H9 (cell line): ENCODE data around the gene MRPL36. TPM values are rescaled to one million over a fixed set of nuclear protein-coding genes. Genes with fewer than 3 reads are reported as not detected.

Experiments used
- DNase-seq: peaks from one replicate; pipeline ENCODE4 v3.0.0-alpha.2; 2017
- H2AFZ ChIP-seq: one replicate; pipeline ENCODE4 v1.6.1; 2013; ENCODE audit warnings: mild to moderate bottlenecking, low read length, control low read depth, moderate library complexity
- H2AK5ac ChIP-seq: 2 replicates; pipeline ENCODE4 v1.6.1; 2013; ENCODE audit warnings: low read length, control low read depth, mixed read lengths; ENCODE audit not compliant: insufficient read length
- H2BK120ac ChIP-seq: one replicate; pipeline ENCODE4 v1.6.1; 2013; ENCODE audit warnings: low read depth, mild to moderate bottlenecking, low read length, control low read depth, inconsistent platforms; ENCODE audit not compliant: poor library complexity, severe bottlenecking
- H2BK12ac ChIP-seq: 2 replicates; pipeline ENCODE4 v1.6.1; 2013; ENCODE audit warnings: low read length, control low read depth, mixed read lengths, low read depth; ENCODE audit not compliant: insufficient read length
- H2BK15ac ChIP-seq: 2 replicates; pipeline ENCODE4 v1.6.1; 2013; ENCODE audit warnings: low read depth, low read length, control low read depth
- H2BK20ac ChIP-seq: one replicate; pipeline ENCODE4 v1.6.1; 2013; ENCODE audit warnings: low read depth, mild to moderate bottlenecking, low read length, control low read depth, inconsistent platforms; ENCODE audit not compliant: poor library complexity, severe bottlenecking
- H2BK5ac ChIP-seq: 2 replicates; pipeline ENCODE4 v1.6.1; 2013; ENCODE audit warnings: low read length, control low read depth, mixed read lengths; ENCODE audit not compliant: insufficient read length
- H3K14ac ChIP-seq: 2 replicates; pipeline ENCODE4 v1.6.1; 2013; ENCODE audit warnings: low read length, control low read depth; ENCODE audit not compliant: insufficient read depth
- H3K18ac ChIP-seq: 2 replicates; pipeline ENCODE4 v1.6.1; 2013; ENCODE audit warnings: low read depth, mild to moderate bottlenecking, mixed read lengths, low read length, control low read depth; ENCODE audit not compliant: insufficient read length
- H3K23ac ChIP-seq: 2 replicates; pipeline ENCODE4 v1.6.1; 2013; ENCODE audit warnings: low read length, control low read depth, mixed read lengths, low read depth; ENCODE audit not compliant: insufficient read length
- H3K23me2 ChIP-seq: 2 replicates; pipeline ENCODE4 v1.6.1; 2013; ENCODE audit warnings: low read depth, mild to moderate bottlenecking, mixed read lengths, low read length, control low read depth; ENCODE audit not compliant: insufficient read length, poor library complexity, severe bottlenecking
- H3K27ac ChIP-seq: 2 replicates; pipeline ENCODE4 v1.5.1; 2013; ENCODE audit warnings: low read length, control low read depth, mixed read lengths, low read depth; ENCODE audit not compliant: insufficient read length
- H3K27me3 ChIP-seq: 2 replicates; pipeline ENCODE4 v1.6.1; 2013; ENCODE audit warnings: low read length, control low read depth, inconsistent platforms; ENCODE audit not compliant: insufficient read depth
- H3K4ac ChIP-seq: 2 replicates; pipeline ENCODE4 v1.6.1; 2013; ENCODE audit warnings: low read depth, mild to moderate bottlenecking, control low read depth, inconsistent platforms, low read length, moderate library complexity
- H3K4me1 ChIP-seq: 2 replicates; pipeline ENCODE4 v1.6.1; 2013; ENCODE audit warnings: low read length, control low read depth, inconsistent platforms; ENCODE audit not compliant: insufficient read depth
- H3K4me2 ChIP-seq: 2 replicates; pipeline ENCODE4 v1.6.1; 2013; ENCODE audit warnings: low read length, control low read depth, mixed read lengths; ENCODE audit not compliant: insufficient read length, insufficient read depth
- H3K56ac ChIP-seq: 2 replicates; pipeline ENCODE4 v1.6.1; 2013; ENCODE audit warnings: low read depth, mild to moderate bottlenecking, mixed read lengths, low read length, control low read depth; ENCODE audit not compliant: insufficient read length
- H3K79me1 ChIP-seq: 2 replicates; pipeline ENCODE4 v1.6.1; 2013; ENCODE audit warnings: low read depth, mild to moderate bottlenecking, moderate library complexity, low read length, control low read depth, inconsistent platforms; ENCODE audit not compliant: insufficient read depth, poor library complexity, severe bottlenecking
- H3K79me2 ChIP-seq: 2 replicates; pipeline ENCODE4 v1.6.1; 2013; ENCODE audit warnings: low read length, control low read depth, inconsistent platforms; ENCODE audit not compliant: insufficient read depth
- H3K9ac ChIP-seq: 2 replicates; pipeline ENCODE4 v1.6.1; 2013; ENCODE audit warnings: low read length, control low read depth, mixed read lengths; ENCODE audit not compliant: insufficient read length; ENCODE audit errors: extremely low read depth
- H3K9me3 ChIP-seq: one replicate; pipeline ENCODE4 v1.6.1; 2013; ENCODE audit warnings: low read depth, low read length, inconsistent platforms; ENCODE audit not compliant: control insufficient read depth
- H3T11ph ChIP-seq: one replicate; pipeline ENCODE4 v1.6.1; 2013; ENCODE audit warnings: mild to moderate bottlenecking, low read length, control low read depth, inconsistent platforms
- H4K20me1 ChIP-seq: one replicate; pipeline ENCODE4 v1.6.1; 2013; ENCODE audit not compliant: control insufficient read depth, insufficient read length, insufficient read depth
- H4K5ac ChIP-seq: 2 replicates; pipeline ENCODE4 v1.6.1; 2013; ENCODE audit warnings: low read depth, mild to moderate bottlenecking, mixed read lengths, low read length, control low read depth; ENCODE audit not compliant: insufficient read length
- H4K8ac ChIP-seq: replicated peaks from 2 replicates; pipeline ENCODE4 v1.6.1; 2013; ENCODE audit warnings: low read length, control low read depth, mixed read lengths, low read depth; ENCODE audit not compliant: insufficient read length
- H4K91ac ChIP-seq: 2 replicates; pipeline ENCODE4 v1.6.1; 2013; ENCODE audit warnings: low read depth, mild to moderate bottlenecking, moderate library complexity, mixed read lengths, low read length, control low read depth; ENCODE audit not compliant: insufficient read length
- H3K27ac Mint-ChIP-seq, 3 experiments: 2 replicates in 2 of 3; 3 replicates in 1 of 3; pipeline ENCODE4 v1.8.0; 2020 to 2021; ENCODE audit warnings: mixed read lengths in 3 of 3, mild to moderate bottlenecking in 1 of 3, moderate library complexity in 1 of 3
- H3K27me3 Mint-ChIP-seq: 2 replicates; pipeline ENCODE4 v1.8.0; 2021; ENCODE audit warnings: low read depth, mild to moderate bottlenecking, moderate library complexity, mixed read lengths
- H3K36me3 Mint-ChIP-seq, 3 experiments: 2 replicates in 2 of 3; 3 replicates in 1 of 3; pipeline ENCODE4 v1.8.0; 2020 to 2021; ENCODE audit warnings: low read depth in 3 of 3, mixed read lengths in 3 of 3; ENCODE audit not compliant: insufficient read depth in 1 of 3
- H3K4me1 Mint-ChIP-seq, 2 experiments: 2 replicates each; pipeline ENCODE4 v1.8.0; 2020; ENCODE audit warnings: mixed read lengths in 2 of 2
- H3K4me3 Mint-ChIP-seq, 2 experiments: 2 replicates in 1 of 2; 3 replicates in 1 of 2; pipeline ENCODE4 v1.8.0; 2020 to 2021; ENCODE audit warnings: mild to moderate bottlenecking in 2 of 2, mixed read lengths in 2 of 2, moderate library complexity in 1 of 2
- H3K9me3 Mint-ChIP-seq, 2 experiments: 2 replicates in 1 of 2; 3 replicates in 1 of 2; pipeline ENCODE4 v1.8.0; 2020; ENCODE audit warnings: mild to moderate bottlenecking in 2 of 2, mixed read lengths in 2 of 2, moderate library complexity in 1 of 2
- CTCF ChIP-seq: fragments of 200-600 bp; sonication (generic); conservative IDR thresholded peaks from 3 replicates; pipeline ENCODE4 v1.8.0; 2021; ENCODE audit warnings: antibody characterized with exemption, mild to moderate bottlenecking
- WGBS: extraction: QIAGEN DNeasy Blood & Tissue Kit; methylation state at CpG from one replicate; pipeline ENCODE4 v1.1.7; 2013; ENCODE audit warnings: missing lambda C conversion rate, low lambda C conversion rate, mixed read lengths; ENCODE audit not compliant: insufficient read length; ENCODE audit errors: extremely low coverage; 5-methylcytosine and 5-hydroxymethylcytosine counted together
- total RNA-seq: library from RNA; stranded (reverse); gene quantifications from 2 replicates; pipeline ENCODE4 v1.2.1, GENCODE V29; 2021

MRPL36 gene
- total RNA-seq, 1 experiment from 2014 or later: 67.3 TPM

GRCh38 chr5:1751864-1752822 lies 47.5 kb downstream of the MRPL36 start:
- Histone ChIP-seq H3K79me1 (no peaks in the 10 kb centered on the region), H2BK5ac (no peak overlapping the region), H2BK12ac (no peak overlapping the region), H3K79me2 (no peaks in the 10 kb centered on the region), H3K23ac (no peak overlapping the region), H3K14ac (no peak overlapping the region), H3T11ph (no peak overlapping the region), H2BK120ac (no peak overlapping the region), H4K20me1 (no peaks in the 10 kb centered on the region), H4K91ac (no peak overlapping the region), H2AFZ (no peak overlapping the region), H3K27ac (no peak overlapping the region), H3K27me3 (no peaks in the 10 kb centered on the region), H2BK15ac (no peak overlapping the region), H3K4ac (no peak overlapping the region), H2AK5ac (no peak overlapping the region), H4K5ac (no peak overlapping the region), H3K18ac (no peak overlapping the region), H3K9me3 (no peaks in the 10 kb centered on the region), H3K9ac (no peak overlapping the region), H3K4me1 (no peaks in the 10 kb centered on the region), H4K8ac (no peak overlapping the region), H3K23me2 (no peaks in the 10 kb centered on the region), H2BK20ac (no peak overlapping the region), H3K4me2 (no peak overlapping the region), H3K56ac (no peak overlapping the region)
- H3K36me3 Mint-ChIP-seq: peaks cover 0 to 3% (median 0%) of the 10 kb centered on the region in 3 experiments; a peak in 1 of 7 replicates
- no peaks in the 10 kb centered on the region for H3K9me3 Mint-ChIP-seq
- no CpG with 5 or more reads among the region's 29 CpGs for WGBS
- no peak for TF ChIP-seq CTCF
- no peak overlapping the region for H3K27ac Mint-ChIP-seq
- H3K4me1 Mint-ChIP-seq: peaks cover 15 to 27% of the 10 kb centered on the region in 2 experiments
- H3K4me3 Mint-ChIP-seq: no peak overlapping the region
- peaks cover 12% of the 10 kb centered on the region for H3K27me3 Mint-ChIP-seq
- peak; percentile 20 for DNase-seq
